Stimulated activated memory B cell treated with anti-CD40 and anti-IgM and Interleukin-4, amounts not matched to agents 10 μg/mL and 1 μg/mL and 100 μg/mL, for 72 hours (primary cell): ENCODE data around the gene CSTF1.
"Not testable (repeated sequence)": the region's sequence is repeated elsewhere in the genome, so short reads cannot be mapped to it uniquely, and the experiment has no call there.

Experiments
- ATAC-seq: fragments of 150-1000 bp; cut with Tn5 transposase; 2 replicates; pipeline ENCODE4 v1.10.0; 2021
- H3K27ac Mint-ChIP-seq: one replicate; pipeline ENCODE4 v1.8.0; 2022; ENCODE audit warnings: mild to moderate bottlenecking, mixed read lengths
- H3K27me3 Mint-ChIP-seq: one replicate; pipeline ENCODE4 v1.8.0; 2022; ENCODE audit warnings: mixed read lengths
- H3K36me3 Mint-ChIP-seq: one replicate; pipeline ENCODE4 v1.8.0; 2022; ENCODE audit warnings: mixed read lengths
- H3K4me1 Mint-ChIP-seq: one replicate; pipeline ENCODE4 v1.8.0; 2022; ENCODE audit warnings: mixed read lengths
- H3K4me3 Mint-ChIP-seq: one replicate; pipeline ENCODE4 v1.8.0; 2022; ENCODE audit warnings: mild to moderate bottlenecking, moderate library complexity, mixed read lengths
- H3K9me3 Mint-ChIP-seq: one replicate; pipeline ENCODE4 v1.8.0; 2022; ENCODE audit warnings: mixed read lengths

CSTF1 gene

GRCh38 chr20:56411287-56411686 lies 18.8 kb downstream of the CSTF1 start:
- Mint-ChIP-seq H3K36me3 (peaks cover 45% of the 10 kb centered on the region), H3K4me3 (peak overlapping the region; percentile 27), H3K27ac (peak overlapping the region; percentile 66), H3K4me1 (peaks cover 18% of the 10 kb centered on the region)
- ATAC-seq, H3K27me3 Mint-ChIP-seq, H3K9me3 Mint-ChIP-seq: not testable (repeated sequence)

- peaks cover 39% of the 10 kb centered on the region for H3K36me3 Mint-ChIP-seq
- peak within 1 kb of the TSS; percentile 66 for H3K27ac Mint-ChIP-seq
- H3K4me1 Mint-ChIP-seq = peaks cover 14% of the 10 kb centered on the region
- peak within 1 kb of the TSS; percentile 27 for H3K4me3 Mint-ChIP-seq
- H3K9me3 Mint-ChIP-seq = no peaks in the 10 kb centered on the region
- H3K27me3 Mint-ChIP-seq = no peaks in the 10 kb centered on the region
- ATAC-seq = peak; percentile 83
These were observed 19.5 kb downstream of the CSTF1 start, which contains the start of gene CASS4 for GRCh38 chr20:56411759-56412472. Gene CASS4, plus strand, starts transcription at chr20:56412260. Its CDS starts 199 bp downstream, at chr20:56412459.

GRCh38 chr20:56412473-56412790 lies 20.0 kb downstream of the CSTF1 start:
- Mint-ChIP-seq H3K27me3 (no peaks in the 10 kb centered on the region), H3K4me3 (peak overlapping the region; percentile 27), H3K36me3 (peaks cover 39% of the 10 kb centered on the region), H3K9me3 (no peaks in the 10 kb centered on the region), H3K4me1 (peaks cover 14% of the 10 kb centered on the region), H3K27ac (peak overlapping the region; percentile 66)
- no peak for ATAC-seq

- no peak for ATAC-seq
- Mint-ChIP-seq H3K4me1 (peaks cover 14% of the 10 kb centered on the region), H3K4me3 (no peak overlapping the region), H3K27me3 (no peaks in the 10 kb centered on the region), H3K36me3 (peaks cover 39% of the 10 kb centered on the region), H3K27ac (peak overlapping the region; percentile 66), H3K9me3 (no peaks in the 10 kb centered on the region)
These were observed 20.5 kb downstream of the CSTF1 start for GRCh38 chr20:56412949-56413348.

GRCh38 chr20:56414842-56415765 lies 22.7 kb downstream of the CSTF1 start:
- H3K27ac Mint-ChIP-seq = no peak overlapping the region
- H3K36me3 Mint-ChIP-seq = peaks cover 36% of the 10 kb centered on the region
- H3K9me3 Mint-ChIP-seq = no peaks in the 10 kb centered on the region
- no peak overlapping the region for H3K4me3 Mint-ChIP-seq
- H3K27me3 Mint-ChIP-seq = no peaks in the 10 kb centered on the region
- ATAC-seq = no peak
- peaks cover 20% of the 10 kb centered on the region for H3K4me1 Mint-ChIP-seq

GRCh38 chr20:56417402-56417801 lies 25.0 kb downstream of the CSTF1 start:
- H3K27me3 Mint-ChIP-seq = no peaks in the 10 kb centered on the region
- ATAC-seq = no peak
- H3K4me3 Mint-ChIP-seq = no peak overlapping the region
- no peaks in the 10 kb centered on the region for H3K9me3 Mint-ChIP-seq
- no peak overlapping the region for H3K27ac Mint-ChIP-seq
- H3K4me1 Mint-ChIP-seq = peaks cover 7% of the 10 kb centered on the region
- peaks cover 31% of the 10 kb centered on the region for H3K36me3 Mint-ChIP-seq

- Mint-ChIP-seq H3K4me3 (no peak overlapping the region), H3K36me3 (peaks cover 26% of the 10 kb centered on the region), H3K27ac (no peak overlapping the region), H3K4me1 (peaks cover 6% of the 10 kb centered on the region), H3K27me3 (no peaks in the 10 kb centered on the region), H3K9me3 (no peaks in the 10 kb centered on the region)
- ATAC-seq = no peak
These were observed 25.5 kb downstream of the CSTF1 start for GRCh38 chr20:56417911-56418310.

- no peak overlapping the region for H3K4me3 Mint-ChIP-seq
- no peak overlapping the region for H3K27ac Mint-ChIP-seq
- no peaks in the 10 kb centered on the region for H3K27me3 Mint-ChIP-seq
- H3K9me3 Mint-ChIP-seq = no peaks in the 10 kb centered on the region
- H3K4me1 Mint-ChIP-seq = peaks cover 6% of the 10 kb centered on the region
- H3K36me3 Mint-ChIP-seq = peaks cover 25% of the 10 kb centered on the region
- ATAC-seq = no peak
These were observed 26.0 kb downstream of the CSTF1 start for GRCh38 chr20:56418385-56418861.

GRCh38 chr20:56420028-56420427 lies 27.6 kb downstream of the CSTF1 start:
- no peaks in the 10 kb centered on the region for H3K9me3 Mint-ChIP-seq
- H3K27me3 Mint-ChIP-seq = no peaks in the 10 kb centered on the region
- H3K4me3 Mint-ChIP-seq = no peak overlapping the region
- H3K36me3 Mint-ChIP-seq = peaks cover 19% of the 10 kb centered on the region
- H3K27ac Mint-ChIP-seq = no peak overlapping the region
- ATAC-seq = no peak
- H3K4me1 Mint-ChIP-seq = peaks cover 6% of the 10 kb centered on the region

- Mint-ChIP-seq H3K4me3 (no peak overlapping the region), H3K4me1 (peaks cover 6% of the 10 kb centered on the region), H3K36me3 (peaks cover 19% of the 10 kb centered on the region), H3K27me3 (no peaks in the 10 kb centered on the region), H3K9me3 (no peaks in the 10 kb centered on the region), H3K27ac (no peak overlapping the region)
- ATAC-seq = no peak
These were observed 28.7 kb downstream of the CSTF1 start for GRCh38 chr20:56420940-56421688.

- Mint-ChIP-seq H3K4me1 (peaks cover 6% of the 10 kb centered on the region), H3K9me3 (no peaks in the 10 kb centered on the region), H3K4me3 (no peak overlapping the region), H3K36me3 (peaks cover 16% of the 10 kb centered on the region), H3K27me3 (no peaks in the 10 kb centered on the region), H3K27ac (no peak overlapping the region)
- no peak for ATAC-seq
These were observed 29.8 kb downstream of the CSTF1 start for GRCh38 chr20:56422076-56422823.

- H3K27me3 Mint-ChIP-seq = no peaks in the 10 kb centered on the region
- no peak overlapping the region for H3K4me3 Mint-ChIP-seq
- peaks cover 7% of the 10 kb centered on the region for H3K4me1 Mint-ChIP-seq
- peaks cover 10% of the 10 kb centered on the region for H3K36me3 Mint-ChIP-seq
- H3K27ac Mint-ChIP-seq = no peak overlapping the region
- H3K9me3 Mint-ChIP-seq = no peaks in the 10 kb centered on the region
- ATAC-seq = no peak
These were observed 30.4 kb downstream of the CSTF1 start for GRCh38 chr20:56422824-56423189.

- Mint-ChIP-seq H3K9me3 (no peaks in the 10 kb centered on the region), H3K27ac (no peak overlapping the region), H3K27me3 (no peaks in the 10 kb centered on the region), H3K4me3 (no peak overlapping the region), H3K4me1 (peaks cover 11% of the 10 kb centered on the region), H3K36me3 (peaks cover 6% of the 10 kb centered on the region)
- no peak for ATAC-seq
These were observed 30.8 kb downstream of the CSTF1 start for GRCh38 chr20:56423211-56423610.

- no peak overlapping the region for H3K4me3 Mint-ChIP-seq
- H3K4me1 Mint-ChIP-seq = peaks cover 11% of the 10 kb centered on the region
- no peaks in the 10 kb centered on the region for H3K9me3 Mint-ChIP-seq
- no peak overlapping the region for H3K27ac Mint-ChIP-seq
- ATAC-seq = no peak
- peaks cover 3% of the 10 kb centered on the region for H3K36me3 Mint-ChIP-seq
- no peaks in the 10 kb centered on the region for H3K27me3 Mint-ChIP-seq
These were observed 31.4 kb downstream of the CSTF1 start for GRCh38 chr20:56423886-56424285.
